GM12878 (cell line): ENCODE results near the gene CTIF. TPM values are rescaled to one million over a fixed set of nuclear protein-coding genes. Genes with fewer than 3 reads are reported as not detected.

Source experiments
- ATAC-seq: fragments of 200-7000 bp; cut with Tn5 transposase; 3 replicates; pipeline ENCODE4 v1.9.1; 2020; ENCODE audit warnings: mild to moderate bottlenecking, moderate library complexity
- BruUV-seq: library from RNA; stranded (reverse); fragments of 400-500 nt; replicated peaks from 2 replicates; lab custom pipeline; 2021; lab: Mats Ljungman, UMichigan
- CTCF ChIA-PET: fragments of 300-600 bp; sonication (Branson Sonifier 250); formaldehyde crosslinking; extraction: SDS; loops from one replicate; lab custom pipeline; 2021; ENCODE audit warnings: inconsistent platforms; lab: Yijun Ruan, JAX
- POLR2A ChIA-PET: fragments of 350-600 bp; formaldehyde crosslinking; extraction: SDS; loops from one replicate; lab custom pipeline; 2021; ENCODE audit warnings: inconsistent platforms; lab: Charles Lee
- RAD21 ChIA-PET: fragments of 300-600 bp; sonication (Branson Sonifier 250); formaldehyde crosslinking; loops from one replicate; lab custom pipeline; 2023; ENCODE audit warnings: antibody characterized with exemption; ENCODE audit not compliant: unreplicated experiment; lab: Charles Lee
- SMC1A ChIA-PET: fragments of 300-600 bp; sonication (Branson Sonifier 250); formaldehyde crosslinking; loops from one replicate; lab custom pipeline; 2023; ENCODE audit not compliant: unreplicated experiment, uncharacterized antibody; lab: Charles Lee
- DNase-seq: peaks from one replicate; pipeline ENCODE4 v3.0.0-alpha.2; 2011; ENCODE audit warnings: low read depth, low spot score
- FAIRE-seq: peaks from 3 replicates; lab custom pipeline; 2011; peaks lifted over from hg19 to GRCh38; lab: Jason Lieb, UNC
- H2AFZ ChIP-seq: 2 replicates; pipeline ENCODE4 v1.6.0; 2011; ENCODE audit warnings: low read depth, low read length, control low read depth; ENCODE audit not compliant: control insufficient read depth
- H3K27ac ChIP-seq: 2 replicates; pipeline ENCODE4 v1.5.1; 2011; ENCODE audit warnings: control low read depth; ENCODE audit not compliant: control insufficient read depth, insufficient read depth
- H3K27me3 ChIP-seq, 2 experiments: replicated peaks in 1 of 2; 2 replicates each; pipeline versions ENCODE4 v1.6.0 to v1.6.1; 2011; ENCODE audit warnings: low read length in 1 of 2; ENCODE audit not compliant: control insufficient read depth in 2 of 2, insufficient read depth in 2 of 2
- H3K36me3 ChIP-seq, 2 experiments: 2 replicates each; pipeline ENCODE4 v1.5.1; 2011; ENCODE audit warnings: low read length in 1 of 2; ENCODE audit not compliant: control insufficient read depth in 2 of 2, insufficient read depth in 2 of 2
- H3K4me1 ChIP-seq: 2 replicates; pipeline ENCODE4 v1.6.1; 2011; ENCODE audit warnings: mild to moderate bottlenecking, low read length, moderate library complexity, mixed read lengths; ENCODE audit not compliant: control insufficient read depth, insufficient read depth
- H3K4me2 ChIP-seq: 2 replicates; pipeline ENCODE4 v1.6.0; 2011; ENCODE audit warnings: control low read depth; ENCODE audit not compliant: control insufficient read depth, insufficient read depth
- H3K4me3 ChIP-seq: fragments of 200-600 bp; sonication (generic); 2 replicates; pipeline ENCODE4 v1.5.1; 2016
- H3K79me2 ChIP-seq: 2 replicates; pipeline ENCODE4 v1.6.0; 2011; ENCODE audit warnings: low read length; ENCODE audit not compliant: control insufficient read depth, insufficient read depth
- H3K9ac ChIP-seq: 2 replicates; pipeline ENCODE4 v1.8.0; 2011; ENCODE audit warnings: low read length, control low read depth, mixed read lengths; ENCODE audit not compliant: control insufficient read depth, insufficient read depth
- H3K9me3 ChIP-seq: replicated peaks from 3 replicates; pipeline ENCODE4 v1.5.1; 2011; ENCODE audit warnings: mild to moderate bottlenecking, low read length; ENCODE audit not compliant: control insufficient read depth, insufficient read depth
- H4K20me1 ChIP-seq: 2 replicates; pipeline ENCODE4 v1.6.0; 2011; ENCODE audit not compliant: control insufficient read depth, insufficient read depth
- ATF3 ChIP-seq: IDR thresholded peaks from 2 replicates; pipeline ENCODE4 v1.6.1; 2011; ENCODE audit warnings: low read depth, mild to moderate bottlenecking, low read length, moderate library complexity, borderline replicate concordance; ENCODE audit errors: extremely low read depth
- BCLAF1 ChIP-seq: fragments of 450-650 bp; IDR thresholded peaks from 2 replicates; pipeline ENCODE4 v1.6.1; 2017; ENCODE audit warnings: antibody characterized with exemption, mild to moderate bottlenecking, moderate library complexity
- CTCF ChIP-seq, 3 experiments: IDR thresholded peaks in 2 of 3; conservative IDR thresholded peaks in 1 of 3; 2 replicates each; pipeline ENCODE4 v1.5.1; 2011; ENCODE audit warnings: low read depth in 3 of 3, low read length in 3 of 3, mild to moderate bottlenecking in 3 of 3, control low read depth in 2 of 3, moderate library complexity in 2 of 3, inconsistent platforms in 1 of 3, mixed read lengths in 1 of 3; ENCODE audit not compliant: control insufficient read depth in 2 of 3, insufficient read depth in 1 of 3; ENCODE audit errors: extremely low read depth in 1 of 3
- E4F1 ChIP-seq: fragments of 450-650 bp; IDR thresholded peaks from 2 replicates; pipeline ENCODE4 v1.6.1; 2018; ENCODE audit warnings: borderline replicate concordance, mild to moderate bottlenecking; ENCODE audit not compliant: partially characterized antibody
- NKRF ChIP-seq: fragments of 450-650 bp; conservative IDR thresholded peaks from 2 replicates; pipeline ENCODE4 v1.6.1; 2017; ENCODE audit warnings: mild to moderate bottlenecking, moderate library complexity
- NR2C1 ChIP-seq: fragments of 450-650 bp; IDR thresholded peaks from 2 replicates; pipeline ENCODE4 v1.6.1; 2017; ENCODE audit warnings: antibody characterized with exemption, mild to moderate bottlenecking, moderate library complexity
- POLR2A ChIP-seq: IDR thresholded peaks from 2 replicates; pipeline ENCODE4 v1.6.1; 2011; ENCODE audit warnings: low read depth, mild to moderate bottlenecking, low read length
- SMC3 ChIP-seq: IDR thresholded peaks from 2 replicates; pipeline ENCODE4 v1.6.1; 2011; ENCODE audit warnings: low read length, improper control_type of control experiment, borderline replicate concordance
- WGBS: methylation state at CpG from one replicate; pipeline ENCODE4 v1.1.6; 2016; ENCODE audit warnings: low lambda C conversion rate; ENCODE audit not compliant: insufficient replicate concordance, insufficient coverage; ENCODE audit errors: missing lambda C conversion rate; 5-methylcytosine and 5-hydroxymethylcytosine counted together
- in situ Hi-C: fragments of 300-500 bp; cut with MboI; formaldehyde crosslinking; loops from 9 replicates; pipeline ENCODE4 v1.14.3; 2018; ENCODE audit warnings: mixed read lengths
- intact Hi-C: fragments of 100-400 bp; cut with micrococcal nuclease; formaldehyde crosslinking; loops from one replicate; pipeline ENCODE4 v1.14.2; 2022; ENCODE audit not compliant: unreplicated experiment
- polyA plus RNA-seq, 11 experiments: library from polyadenylated mRNA; depleted of rRNA in 4 of 11; unstranded in 6 of 11; stranded (reverse) in 5 of 11; fragments of >200 nt; fragmentation: Nextera tagmentation in 4 of 11; fragmentation: Illumina TruSeq in 1 of 11; extraction: Ambion mirVana in 4 of 11; extraction: Trizol in 1 of 11; gene quantifications; 1 replicate in 1 of 11; 2 replicates in 10 of 11; pipeline versions ENCODE4 v1.2.1 to v1.2.3, GENCODE V29; 2011 to 2016; ENCODE audit warnings: inconsistent platforms in 2 of 11, missing spikeins in 2 of 11, low read depth in 1 of 11
- total RNA-seq, 4 experiments: library from RNA; depleted of rRNA in 3 of 4; stranded (reverse); fragments of >200 nt in 3 of 4; fragmentation: Illumina TruSeq in 1 of 4; extraction: Trizol in 1 of 4; gene quantifications; 2 replicates each; pipeline versions ENCODE4 v1.2.1 to v1.2.3, GENCODE V29; 2013 to 2021

Gene CTIF
- total and polyA plus RNA-seq, 10 of the 15 experiments (the other 5 are each of a cell fraction or from before 2014, with no cell fraction given) = 0.06 to 11.6 (median 2.5) TPM

GRCh38 chr18:48733643-48734253, 194.9 kb downstream of the CTIF start (continued):
- TF ChIP-seq NR2C1 (no peak), BCLAF1 (no peak)

GRCh38 chr18:48734460-48734859, 195.6 kb downstream of the CTIF start:
- POLR2A ChIA-PET = interaction anchor here (0.5 kb wide), 1 partner anchor 1477 kb away, joined by 4 read pairs; no protein-coding TSS in a partner anchor
- 99% methylated on average over 5 of the region's 5 CpGs for WGBS
- Histone ChIP-seq H3K4me2 (no peak overlapping the region), H4K20me1 (no peaks in the 10 kb centered on the region), H2AFZ (no peak overlapping the region), H3K27ac (no peak overlapping the region), H3K27me3 (no peaks in the 10 kb centered on the region), H3K36me3 (no peaks in the 10 kb centered on the region), H3K79me2 (no peaks in the 10 kb centered on the region), H3K4me3 (no peak overlapping the region), H3K4me1 (peaks cover 17% of the 10 kb centered on the region), H3K9me3 (no peaks in the 10 kb centered on the region), H3K9ac (no peak overlapping the region)
- SMC1A ChIA-PET = interaction anchor here (1.3 kb wide), 1 partner anchor 14 kb away, joined by 3 read pairs; no protein-coding TSS in a partner anchor
- in situ Hi-C loops (no loop called here), intact Hi-C loops (no loop called here)
- DNase-seq = no peak
- RAD21 ChIA-PET = interaction anchor here (1.7 kb wide), 1 partner anchor 20 kb away, joined by 4 read pairs; no protein-coding TSS in a partner anchor
- ATAC-seq = no peak
- no TSS peak for BruUV-seq
- CTCF ChIA-PET = interaction anchor here (2.1 kb wide), 1 partner anchor 445 kb away, joined by 9 read pairs; no protein-coding TSS in a partner anchor
- no peak for FAIRE-seq
- TF ChIP-seq SMC3 (no peak), E4F1 (no peak), CTCF (IDR thresholded peaks at IDR 0.05 in 2 of 3, conservative IDR thresholded peaks at IDR 0.05 in 1 of 3; ENCODE audit: control insufficient read depth in 2 of 3, extremely low read depth in 1 of 3, insufficient read depth in 1 of 3, low read depth in 3 of 3, low read length in 3 of 3) (no peak), ATF3 (no peak), POLR2A (no peak), NKRF (no peak)
